HEK293 (cell line): ENCODE measurements around the gene DPYSL5.

Experiments
- CTCF ChIP-seq: fragments of 450-650 bp; formaldehyde crosslinking; IDR thresholded peaks from 2 replicates; pipeline ENCODE4 v1.5.1; 2016; ENCODE audit warnings: missing biosample characterization, missing genetic modification characterization
- KLF10 ChIP-seq: fragments of 450-650 bp; IDR thresholded peaks from 2 replicates; pipeline ENCODE4 v1.5.1; 2018; ENCODE audit warnings: missing biosample characterization, mild to moderate bottlenecking, missing genetic modification characterization
- TCF7L2 ChIP-seq: IDR thresholded peaks from 2 replicates; pipeline ENCODE4 v1.6.1; 2011; ENCODE audit warnings: low read depth, mild to moderate bottlenecking, inconsistent platforms, low read length, moderate library complexity, borderline replicate concordance
- ZBTB1 ChIP-seq: fragments of 450-650 bp; formaldehyde crosslinking; IDR thresholded peaks from 2 replicates; pipeline ENCODE4 v1.5.1; 2016; ENCODE audit warnings: missing biosample characterization, missing genetic modification characterization
- ZBTB21 ChIP-seq: fragments of 450-650 bp; formaldehyde crosslinking; IDR thresholded peaks from 2 replicates; pipeline ENCODE4 v1.5.1; 2017; ENCODE audit warnings: missing biosample characterization, missing genetic modification characterization
- ZNF157 ChIP-seq: fragments of 450-650 bp; formaldehyde crosslinking; IDR thresholded peaks from 2 replicates; pipeline ENCODE4 v1.5.1; 2016; ENCODE audit warnings: missing biosample characterization, missing genetic modification characterization
- ZNF677 ChIP-seq: fragments of 450-650 bp; IDR thresholded peaks from 2 replicates; pipeline ENCODE4 v1.5.0; 2018; ENCODE audit warnings: missing biosample characterization, mild to moderate bottlenecking, missing genetic modification characterization, moderate library complexity
- ZNF776 ChIP-seq: fragments of 450-650 bp; formaldehyde crosslinking; IDR thresholded peaks from 2 replicates; pipeline ENCODE4 v1.5.0; 2017; ENCODE audit warnings: missing biosample characterization, missing genetic modification characterization, borderline replicate concordance
- ZSCAN23 ChIP-seq: fragments of 450-650 bp; formaldehyde crosslinking; IDR thresholded peaks from 2 replicates; pipeline ENCODE4 v1.5.1; 2016; ENCODE audit warnings: missing biosample characterization, missing genetic modification characterization

GRCh38 chr2:26985807-26986206 lies 137.9 kb downstream of the DPYSL5 start:
- TF ChIP-seq CTCF (tag by site-specific recombination) (no peak), ZBTB1 (no peak), TCF7L2 (no peak), ZNF157 (tag by site-specific recombination) (no peak), ZBTB21 (tag by site-specific recombination) (no peak), ZSCAN23 (tag by site-specific recombination) (no peak), KLF10 (no peak), ZNF776 (tag by site-specific recombination) (no peak), ZNF677 (no peak)
